SK-N-MC (cell line): ENCODE results near the gene CFHR2.
"Not testable (repeated sequence)": the region's sequence is repeated elsewhere in the genome, so short reads cannot be mapped to it uniquely, and the experiment has no call there.

Experiments used
- DNase-seq: peaks from one replicate; pipeline ENCODE4 v3.0.0-alpha.2; 2011; ENCODE audit warnings: low read depth, low spot score
- H3K27ac ChIP-seq: fragments of 200-600 bp; sonication (generic); 2 replicates; pipeline ENCODE4 v1.5.1; 2016; ENCODE audit warnings: mixed run types
- H3K36me3 ChIP-seq: fragments of 200-600 bp; sonication (generic); 2 replicates; pipeline ENCODE4 v1.6.1; 2017; ENCODE audit warnings: antibody characterized with exemption, low read length, mixed read lengths; ENCODE audit not compliant: insufficient read depth
- H3K4me3 ChIP-seq: fragments of 200-600 bp; sonication (generic); 2 replicates; pipeline ENCODE4 v1.5.1; 2016
- H3K9ac ChIP-seq: fragments of 200-600 bp; sonication (generic); 2 replicates; pipeline ENCODE4 v1.8.0; 2017; ENCODE audit warnings: mixed run types, mixed read lengths; ENCODE audit not compliant: insufficient read length
- H3K9me3 ChIP-seq: fragments of 200-600 bp; sonication (generic); 2 replicates; pipeline ENCODE4 v1.6.1; 2017; ENCODE audit warnings: low read depth, mild to moderate bottlenecking, antibody characterized with exemption, low read length, moderate library complexity, mixed read lengths
- EZH2 ChIP-seq: fragments of 200-600 bp; sonication (generic); IDR thresholded peaks from one replicate; pipeline ENCODE4 v1.6.1; 2017; ENCODE audit warnings: antibody characterized with exemption
- FOXP2 ChIP-seq: optimal IDR thresholded peaks from 2 replicates; pipeline ENCODE3; 2011; ENCODE audit warnings: mild to moderate bottlenecking, moderate library complexity; ENCODE audit not compliant: insufficient read depth; ENCODE audit errors: extremely low read length, control extremely low read depth
- POLR2AphosphoS5 ChIP-seq: IDR thresholded peaks from 2 replicates; pipeline ENCODE4 v1.6.1; 2012; ENCODE audit warnings: mild to moderate bottlenecking, low read depth, low read length, borderline replicate concordance

CFHR2 gene

GRCh38 chr1:196951711-196952394, 8.3 kb downstream of the CFHR2 start:
- H3K4me3 ChIP-seq = no peak overlapping the region
- H3K9me3 ChIP-seq = no peaks in the 10 kb centered on the region

GRCh38 chr1:196954778-196955177, 11.2 kb downstream of the CFHR2 start:
- H3K4me3 ChIP-seq = no peak overlapping the region
- no peak overlapping the region for H3K9ac ChIP-seq

More at GRCh38 chr1:196951711-196952394, 8.3 kb downstream of the CFHR2 start:
- TF ChIP-seq POLR2AphosphoS5 = no peak
- no peak for DNase-seq
- H3K9ac ChIP-seq = no peak overlapping the region
- no peaks in the 10 kb centered on the region for H3K36me3 ChIP-seq
- no peak overlapping the region for H3K27ac ChIP-seq

GRCh38 chr1:196955926-196956325, 12.4 kb downstream of the CFHR2 start:
- no peak for DNase-seq
- no peak for TF ChIP-seq FOXP2
- Histone ChIP-seq H3K27ac (no peak overlapping the region), H3K9me3 (no peaks in the 10 kb centered on the region), H3K9ac (no peak overlapping the region), H3K36me3 (no peaks in the 10 kb centered on the region), H3K4me3 (no peak overlapping the region)

More at GRCh38 chr1:196954778-196955177, 11.2 kb downstream of the CFHR2 start:
- H3K36me3 ChIP-seq = no peaks in the 10 kb centered on the region
- H3K9me3 ChIP-seq = no peaks in the 10 kb centered on the region
- DNase-seq = no peak
- TF ChIP-seq FOXP2 = no peak
- TF ChIP-seq EZH2 = no peak
- TF ChIP-seq POLR2AphosphoS5 = no peak
- no peak overlapping the region for H3K27ac ChIP-seq

- H3K27ac ChIP-seq = no peak overlapping the region
- no peaks in the 10 kb centered on the region for H3K9me3 ChIP-seq
- no peak overlapping the region for H3K9ac ChIP-seq
- no peak for DNase-seq
- no peak for TF ChIP-seq POLR2AphosphoS5
- TF ChIP-seq FOXP2 = no peak
- TF ChIP-seq EZH2 = no peak
- H3K36me3 ChIP-seq = no peaks in the 10 kb centered on the region
- H3K4me3 ChIP-seq = no peak overlapping the region
These were observed 17.3 kb downstream of the CFHR2 start for GRCh38 chr1:196960854-196961253.

GRCh38 chr1:196970182-196970581, 26.6 kb downstream of the CFHR2 start:
- Histone ChIP-seq H3K4me3 (no peak overlapping the region), H3K36me3 (no peaks in the 10 kb centered on the region), H3K9me3 (no peaks in the 10 kb centered on the region), H3K9ac (no peak overlapping the region), H3K27ac (no peak overlapping the region)
- no peak for DNase-seq
- TF ChIP-seq EZH2 = no peak
- TF ChIP-seq POLR2AphosphoS5 = no peak
- TF ChIP-seq FOXP2 = no peak

DNA sequence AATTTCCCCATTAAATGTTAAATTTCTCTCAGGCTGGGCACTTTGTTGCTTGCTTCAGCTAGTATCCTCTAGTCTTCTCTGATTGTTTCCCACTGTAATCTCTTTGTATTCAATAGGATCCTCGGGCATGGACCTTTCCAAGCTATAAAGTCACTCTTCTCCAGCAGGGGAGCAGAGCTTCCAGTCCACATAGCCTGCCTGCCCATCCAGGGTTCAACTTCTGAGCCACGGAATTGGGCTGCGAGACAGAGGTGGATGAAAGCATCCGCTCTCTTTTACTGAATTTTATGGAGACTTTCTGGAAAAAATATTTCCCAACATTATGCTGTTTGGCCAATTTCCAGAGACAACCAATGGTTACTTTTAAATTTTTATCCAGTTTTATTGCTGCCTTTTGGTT, 32.7 kb downstream of the CFHR2 start:
- TF ChIP-seq EZH2 (no peak), POLR2AphosphoS5 (no peak), FOXP2 (no peak)
- H3K27ac ChIP-seq = no peak overlapping the region
- DNase-seq = no peak

DNA sequence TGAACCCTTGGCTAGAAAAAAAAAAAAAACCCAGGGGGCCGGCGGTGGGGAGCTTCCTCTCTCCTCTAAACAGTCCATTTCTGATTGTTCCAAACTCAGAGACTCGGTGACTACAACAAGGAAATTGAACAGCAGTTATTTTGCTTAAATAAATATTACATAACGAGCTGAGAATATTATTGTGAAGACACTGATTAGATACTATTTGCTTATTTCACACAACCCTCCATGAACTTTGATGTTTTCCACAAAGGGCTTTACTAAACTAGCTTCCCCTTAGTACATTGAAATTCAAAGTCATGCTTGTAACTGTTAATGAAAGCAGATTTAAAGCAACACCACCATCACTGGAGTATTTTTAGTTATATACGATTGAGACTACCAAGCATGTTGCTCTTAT, 33.7 kb downstream of the CFHR2 start, which contains the start of gene CFHR5:
TSS of gene CFHR5 (plus strand) at position 279 of the 400 bp plus-strand sequence. CDS start at position 388, 109 bp downstream.
- no peak within 1 kb of the TSS for H3K27ac ChIP-seq
- DNase-seq = no peak
- no peaks in the 10 kb centered on the region for H3K36me3 ChIP-seq
- H3K9ac ChIP-seq = no peak within 1 kb of the TSS
- TF ChIP-seq EZH2 (no peak), POLR2AphosphoS5 (no peak), FOXP2 (no peak)
- no peaks in the 10 kb centered on the region for H3K9me3 ChIP-seq
- H3K4me3 ChIP-seq = no peak within 1 kb of the TSS

More for the DNA sequence above, 32.7 kb downstream of the CFHR2 start:
- Histone ChIP-seq H3K4me3 (no peak overlapping the region), H3K36me3 (no peaks in the 10 kb centered on the region), H3K9ac (no peak overlapping the region), H3K9me3 (no peaks in the 10 kb centered on the region)

DNA sequence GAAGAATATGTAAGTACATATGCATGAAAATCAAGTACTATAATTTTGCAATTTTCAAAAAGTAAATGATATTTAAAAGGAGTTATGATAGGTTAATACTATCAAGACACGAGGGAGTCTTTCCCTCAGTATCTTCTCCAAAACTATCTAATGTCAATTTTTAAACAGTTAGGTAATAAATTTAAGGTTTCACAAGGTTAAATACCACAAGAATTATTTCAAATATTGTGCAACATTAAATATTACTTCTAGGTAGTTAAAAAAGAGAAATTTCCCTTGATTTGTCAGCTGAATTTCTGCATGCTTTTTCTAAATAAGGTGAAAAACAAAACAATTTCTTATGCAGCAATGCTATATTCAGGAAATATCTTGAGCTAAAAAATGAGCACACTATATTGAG, 37.3 kb downstream of the CFHR2 start:
- H3K4me3 ChIP-seq = no peak overlapping the region
- no peak for DNase-seq
- H3K9ac ChIP-seq = no peak overlapping the region
- H3K36me3 ChIP-seq = no peaks in the 10 kb centered on the region
- H3K9me3 ChIP-seq = no peaks in the 10 kb centered on the region
- TF ChIP-seq POLR2AphosphoS5 = no peak
- TF ChIP-seq EZH2 = no peak
- TF ChIP-seq FOXP2 = no peak
- H3K27ac ChIP-seq = no peak overlapping the region

DNA sequence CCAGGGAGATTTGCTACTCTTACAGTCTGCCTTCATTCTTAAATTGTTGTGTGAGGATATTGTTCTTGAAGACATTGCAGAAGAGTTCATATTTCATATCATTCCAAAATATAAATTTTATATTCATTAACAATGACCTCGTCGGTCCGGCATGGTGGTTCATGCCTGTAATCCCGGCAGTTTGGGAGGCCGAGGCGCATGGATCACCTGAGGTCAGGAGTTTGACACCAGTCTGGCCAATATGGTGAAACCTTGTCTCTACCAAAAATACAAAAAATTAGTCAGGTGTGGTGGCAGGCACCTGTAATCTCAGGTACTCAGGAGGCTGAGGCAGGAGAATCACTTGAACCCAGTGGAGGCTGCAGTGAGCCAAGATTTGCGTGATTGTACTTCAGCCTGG, 38.7 kb downstream of the CFHR2 start:
- not testable (repeated sequence) for DNase-seq, H3K9ac ChIP-seq, H3K4me3 ChIP-seq, H3K9me3 ChIP-seq, H3K36me3 ChIP-seq, H3K27ac ChIP-seq

GRCh38 chr1:196991919-196992651, 48.5 kb downstream of the CFHR2 start:
- H3K36me3 ChIP-seq, H3K27ac ChIP-seq, H3K9me3 ChIP-seq, DNase-seq, H3K9ac ChIP-seq, H3K4me3 ChIP-seq: not testable (repeated sequence)
